H1 (cell line): ENCODE measurements around the gene PEPD. TPM values are rescaled to one million over a fixed set of nuclear protein-coding genes. Genes with fewer than 3 reads are reported as not detected.

Experiments
- polyA plus RNA-seq, 7 experiments: library from polyadenylated mRNA; depleted of rRNA in 3 of 7; stranded (reverse) in 5 of 7; unstranded in 2 of 7; fragments of >200 nt in 5 of 7; fragments of 200-250 nt in 2 of 7; gene quantifications; 1 replicate in 5 of 7; 2 replicates in 1 of 7; 4 replicates in 1 of 7; pipeline versions ENCODE4 v1.2.1 to v1.2.3, GENCODE V29; 2011 to 2013; ENCODE audit warnings: missing spikeins in 2 of 7, mixed read lengths in 2 of 7
- total RNA-seq: library from RNA; stranded (reverse); fragmentation: NEBNext Ultra II Directional; extraction: Animal tissue kit (Norgen Biotek cat#: 25700); gene quantifications from 2 replicates; pipeline ENCODE4 v1.2.1, GENCODE V29; 2021
- TF ChIP-seq, protein P1 (sequence below): IDR thresholded peaks from 2 replicates; pipeline ENCODE4 v1.6.1; 2012; ENCODE audit warnings: low read length, inconsistent platforms

The PEPD gene
- total and polyA plus RNA-seq, 2 of the 8 experiments (the other 6 are each of a cell fraction or from before 2014, with no cell fraction given), result 84.1 to 178 TPM

DNA sequence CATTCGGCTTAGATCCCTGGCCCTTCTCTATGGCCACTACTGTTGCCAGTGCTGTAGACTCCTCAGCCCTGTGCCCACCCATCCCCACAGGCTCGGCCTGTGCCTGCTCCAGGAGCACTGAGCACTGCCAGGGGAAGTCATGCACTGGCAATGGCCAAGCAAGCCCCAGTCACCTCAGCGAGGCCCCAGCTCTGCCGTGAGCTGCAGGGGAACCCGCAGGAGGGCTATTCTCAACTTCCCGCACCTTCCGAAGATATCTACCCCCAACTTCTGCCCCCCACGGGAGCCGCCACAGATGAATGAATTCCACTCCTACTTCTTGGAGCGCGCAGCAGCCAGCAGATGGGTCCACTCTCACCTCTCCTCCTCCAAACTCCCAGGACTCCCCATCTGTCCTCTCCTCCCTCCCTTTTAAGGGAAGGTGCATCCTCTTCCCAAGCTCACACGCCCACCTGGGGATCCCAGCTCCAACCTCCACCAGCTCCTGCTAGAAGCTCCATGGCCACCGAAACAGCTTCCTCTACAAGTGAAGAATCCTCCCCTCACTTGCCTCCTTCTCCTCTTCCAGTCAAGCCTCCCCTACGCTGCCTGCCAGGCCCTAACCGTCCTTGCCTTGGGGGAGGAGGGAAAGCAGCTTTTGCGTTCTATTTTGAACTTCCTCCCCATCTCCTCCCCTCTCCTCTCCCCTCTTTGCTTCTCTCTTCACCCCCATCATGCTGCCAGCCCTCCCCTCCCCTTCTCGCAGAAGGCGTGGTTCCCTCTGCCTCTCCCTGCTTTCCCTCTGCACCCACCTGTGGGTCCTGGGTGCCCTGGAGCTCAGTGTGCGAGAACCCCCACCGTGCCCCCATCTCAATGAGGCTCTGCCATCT, 52.2 kb downstream of the PEPD start (continued):
- TF ChIP-seq, protein P1, sequence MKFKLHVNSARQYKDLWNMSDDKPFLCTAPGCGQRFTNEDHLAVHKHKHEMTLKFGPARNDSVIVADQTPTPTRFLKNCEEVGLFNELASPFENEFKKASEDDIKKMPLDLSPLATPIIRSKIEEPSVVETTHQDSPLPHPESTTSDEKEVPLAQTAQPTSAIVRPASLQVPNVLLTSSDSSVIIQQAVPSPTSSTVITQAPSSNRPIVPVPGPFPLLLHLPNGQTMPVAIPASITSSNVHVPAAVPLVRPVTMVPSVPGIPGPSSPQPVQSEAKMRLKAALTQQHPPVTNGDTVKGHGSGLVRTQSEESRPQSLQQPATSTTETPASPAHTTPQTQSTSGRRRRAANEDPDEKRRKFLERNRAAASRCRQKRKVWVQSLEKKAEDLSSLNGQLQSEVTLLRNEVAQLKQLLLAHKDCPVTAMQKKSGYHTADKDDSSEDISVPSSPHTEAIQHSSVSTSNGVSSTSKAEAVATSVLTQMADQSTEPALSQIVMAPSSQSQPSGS, result no peak
